Stimulated activated CD8-positive, alpha-beta memory T cell treated with anti-CD3 and anti-CD28 coated beads, Interleukin-12 subunit alpha, Interleukin-12 subunit beta, amount 100 ng/mL, for 24 hours (primary cell): ENCODE data around the gene GXYLT2.

ENCODE experiments used
- DNase-seq: peaks from one replicate; pipeline ENCODE4 v3.0.0-alpha.2; 2020; ENCODE audit errors: extremely low read depth

GXYLT2 gene, protein sequence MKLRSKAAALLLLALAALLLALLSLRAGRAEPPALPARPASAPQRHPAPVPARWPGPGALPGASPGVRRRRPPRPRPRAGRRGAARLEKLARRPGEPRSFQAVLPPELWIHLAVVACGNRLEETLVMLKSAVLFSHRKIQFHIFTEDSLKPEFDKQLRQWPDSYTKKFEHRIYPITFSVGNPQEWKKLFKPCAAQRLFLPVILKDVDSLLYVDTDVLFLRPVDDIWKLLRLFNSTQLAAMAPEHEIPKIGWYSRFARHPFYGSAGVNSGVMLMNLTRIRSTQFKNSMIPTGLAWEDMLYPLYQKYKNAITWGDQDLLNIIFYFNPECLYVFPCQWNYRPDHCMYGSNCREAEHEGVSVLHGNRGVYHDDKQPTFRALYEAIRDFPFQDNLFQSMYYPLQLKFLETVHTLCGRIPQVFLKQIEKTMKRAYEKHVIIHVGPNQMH

DNA sequence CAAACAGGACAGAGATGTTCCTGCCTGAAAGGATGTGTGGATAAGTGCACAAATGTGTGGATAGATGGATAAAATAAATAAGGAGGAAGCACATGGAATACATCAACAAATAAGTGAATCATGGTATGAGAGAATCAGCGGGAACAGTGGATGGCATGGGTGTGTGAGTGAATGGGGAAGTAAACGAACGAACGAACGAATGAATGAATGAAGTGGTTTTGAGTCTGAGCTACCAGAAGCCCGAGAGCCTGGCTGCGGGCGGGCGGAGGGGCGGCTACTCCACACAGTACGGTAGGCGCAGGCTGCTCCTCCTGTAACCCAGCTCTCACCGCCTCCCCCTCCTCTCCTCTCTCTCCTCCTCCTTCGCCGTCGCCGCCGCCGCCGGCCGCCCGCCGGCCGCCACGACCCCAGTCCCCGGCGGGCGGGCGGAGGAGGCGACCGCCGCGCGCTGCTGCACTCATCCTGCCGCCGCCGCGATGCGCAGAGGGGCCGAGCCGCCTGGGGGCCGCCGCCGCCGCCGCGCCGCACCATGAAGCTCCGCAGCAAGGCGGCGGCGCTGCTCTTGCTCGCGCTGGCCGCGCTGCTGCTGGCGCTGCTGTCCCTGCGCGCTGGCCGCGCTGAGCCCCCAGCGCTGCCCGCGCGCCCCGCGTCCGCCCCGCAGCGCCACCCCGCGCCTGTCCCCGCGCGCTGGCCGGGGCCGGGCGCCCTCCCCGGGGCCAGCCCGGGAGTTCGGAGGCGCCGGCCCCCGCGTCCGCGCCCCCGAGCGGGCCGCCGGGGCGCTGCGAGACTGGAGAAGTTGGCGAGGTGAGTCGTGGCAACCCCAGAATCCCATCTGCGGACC lies at the start of gene GXYLT2:
Gene GXYLT2, plus strand, starts transcription at position 342 of the 841 bp plus-strand sequence. Its CDS starts 188 bp downstream, at position 530.
- DNase-seq: no peak

DNA sequence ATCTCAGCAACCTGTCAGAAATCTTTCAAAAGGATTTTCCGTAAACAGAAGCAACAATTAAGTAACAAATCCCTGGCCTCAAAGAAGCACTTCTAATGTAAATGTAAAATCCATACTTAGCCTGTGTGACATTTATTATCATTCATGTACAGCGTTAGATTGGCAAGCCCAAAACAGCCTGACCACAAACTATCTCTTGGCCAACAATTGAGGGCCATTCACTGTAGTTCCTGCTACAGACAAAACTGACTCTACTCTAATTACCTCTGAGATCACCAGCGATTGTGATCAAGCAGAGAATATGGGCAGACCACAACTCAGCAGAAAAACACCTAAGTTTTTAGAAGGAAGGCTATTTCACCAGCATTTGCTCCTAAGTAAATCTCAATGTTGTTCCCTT lies 48.8 kb upstream of the GXYLT2 start:
- DNase-seq: no peak

DNA sequence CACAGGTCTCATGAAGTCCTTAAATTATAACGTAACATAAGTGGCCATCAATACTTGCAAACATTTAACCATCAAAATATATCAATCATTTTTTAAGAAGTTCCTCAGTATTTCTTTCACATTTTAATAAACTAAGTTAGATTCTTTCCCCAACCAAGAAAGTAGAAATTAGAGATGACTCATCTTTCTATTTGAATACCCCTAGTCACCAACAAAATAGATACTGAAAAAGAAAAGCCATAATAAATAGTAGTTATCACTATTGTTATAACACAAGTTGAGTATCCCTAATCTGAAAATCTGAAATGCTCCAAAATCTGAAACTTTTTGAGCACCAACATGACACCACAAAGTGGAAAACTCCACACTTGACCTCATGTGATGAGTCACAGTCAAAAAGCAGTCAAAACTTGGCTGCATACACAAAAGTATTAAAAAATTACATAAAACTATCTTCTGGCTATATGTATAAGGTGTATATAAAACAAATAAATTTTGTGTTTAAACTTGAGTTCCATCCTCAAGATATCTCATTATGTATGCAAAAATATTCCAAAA lies 43.3 kb upstream of the GXYLT2 start:
- no peak for DNase-seq

DNA sequence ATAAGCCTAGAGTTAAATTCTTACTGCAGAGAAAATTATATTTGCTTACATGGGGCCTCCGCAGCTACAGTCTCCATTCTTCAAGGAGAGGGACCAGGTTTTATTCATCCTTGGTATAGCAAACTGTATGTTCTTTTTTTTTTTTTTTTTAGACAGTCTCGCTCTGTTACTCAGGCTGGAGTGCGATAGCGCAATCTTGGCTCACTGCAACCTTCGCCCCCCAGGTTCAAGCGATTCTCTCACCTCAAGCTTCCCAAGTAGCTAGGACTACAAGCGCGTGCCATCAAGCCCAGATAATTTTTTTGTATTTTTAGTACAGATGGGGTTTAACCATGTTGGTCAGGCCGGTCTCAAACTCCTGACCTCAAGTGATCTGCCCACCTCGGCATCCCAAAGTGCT lies 41.7 kb upstream of the GXYLT2 start:
- DNase-seq: no peak

- DNase-seq: no peak
Measured at GRCh38 chr3:72847282-72847681, 40.6 kb upstream of the GXYLT2 start.

- peak; percentile 93 for DNase-seq
Measured at GRCh38 chr3:72847751-72848702, 39.8 kb upstream of the GXYLT2 start, which contains the start of gene SHQ1. Gene SHQ1, minus strand, starts transcription at chr3:72848445. Its CDS starts 105 bp downstream, at chr3:72848340.

- no peak for DNase-seq
Measured at GRCh38 chr3:72848703-72849081, 39.2 kb upstream of the GXYLT2 start.

DNA sequence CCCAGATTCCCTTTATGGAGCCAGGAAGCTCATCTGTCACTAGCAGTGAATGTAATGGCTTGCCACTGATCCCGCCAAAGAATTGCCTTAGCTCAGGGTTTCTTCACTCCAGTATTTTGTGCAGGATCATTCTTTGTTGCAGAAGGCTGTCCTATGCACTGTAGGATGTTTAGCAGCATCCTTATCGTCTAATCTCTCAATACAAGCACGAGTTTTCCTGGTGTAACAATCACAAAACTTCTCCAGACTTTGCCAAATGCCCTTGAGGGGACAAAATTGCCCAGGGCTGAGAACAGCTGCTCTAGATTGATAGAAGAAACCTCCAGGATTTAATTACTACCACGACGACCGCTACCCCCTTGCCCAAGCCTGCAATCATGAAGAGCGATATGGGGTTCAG lies 32.8 kb upstream of the GXYLT2 start:
- no peak for DNase-seq

- DNase-seq: no peak
Measured at GRCh38 chr3:72860053-72860452, 27.8 kb upstream of the GXYLT2 start.

DNA sequence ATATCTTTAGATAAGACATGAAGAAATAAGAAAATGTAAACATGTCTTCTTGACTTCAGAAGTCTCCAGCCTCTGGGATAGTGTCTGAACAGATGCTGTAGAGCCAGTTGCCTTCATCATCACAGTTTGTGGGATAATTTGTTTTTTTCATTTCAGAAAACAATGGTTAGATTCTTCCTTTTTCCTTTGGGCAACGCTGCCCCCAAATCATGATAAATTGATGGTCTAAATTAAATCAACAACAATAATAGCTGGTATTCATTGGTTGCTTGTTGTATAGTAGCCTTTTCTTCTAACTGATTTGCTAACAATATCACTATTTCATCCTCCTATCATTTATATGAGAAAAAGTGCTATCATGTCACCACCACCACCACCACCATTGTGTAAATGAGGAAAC lies 27.0 kb upstream of the GXYLT2 start:
- DNase-seq: no peak

DNA sequence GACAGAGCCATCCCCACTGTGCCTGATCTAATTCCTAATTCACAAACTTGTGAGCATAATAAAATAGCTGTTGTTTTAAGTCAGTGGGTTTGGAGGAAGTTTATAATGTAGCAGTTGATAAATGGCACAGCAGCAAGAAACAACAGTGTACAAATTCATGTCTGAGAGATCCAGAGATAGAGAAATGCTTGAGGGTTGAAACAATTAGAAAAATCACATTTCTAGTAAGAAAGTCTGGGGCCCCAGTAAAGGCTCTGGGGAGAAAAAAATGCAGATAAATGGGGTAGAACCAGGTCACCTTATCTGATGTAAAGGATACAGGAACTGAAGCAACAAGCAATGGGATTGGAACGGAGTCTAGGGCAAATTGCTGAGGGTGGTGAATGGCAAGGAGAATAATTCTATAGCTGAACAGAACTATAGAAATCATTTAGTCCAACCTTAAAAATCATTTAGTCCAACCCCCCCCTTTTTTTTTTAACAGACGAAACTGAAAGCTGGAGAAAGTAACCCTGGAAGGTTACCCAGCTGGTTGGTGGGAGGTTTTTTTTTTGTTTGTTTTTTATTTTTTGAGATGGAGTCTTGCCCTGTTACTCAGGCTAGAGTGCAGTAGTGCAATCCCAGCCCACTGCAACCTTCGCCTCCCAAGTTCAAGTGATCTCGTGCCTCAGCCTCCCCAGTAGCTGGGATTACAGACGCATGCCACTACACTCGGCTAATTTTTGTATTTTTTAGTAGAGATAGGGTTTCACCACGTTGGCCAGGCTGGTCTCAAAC lies 25.3 kb upstream of the GXYLT2 start:
- no peak for DNase-seq

DNA sequence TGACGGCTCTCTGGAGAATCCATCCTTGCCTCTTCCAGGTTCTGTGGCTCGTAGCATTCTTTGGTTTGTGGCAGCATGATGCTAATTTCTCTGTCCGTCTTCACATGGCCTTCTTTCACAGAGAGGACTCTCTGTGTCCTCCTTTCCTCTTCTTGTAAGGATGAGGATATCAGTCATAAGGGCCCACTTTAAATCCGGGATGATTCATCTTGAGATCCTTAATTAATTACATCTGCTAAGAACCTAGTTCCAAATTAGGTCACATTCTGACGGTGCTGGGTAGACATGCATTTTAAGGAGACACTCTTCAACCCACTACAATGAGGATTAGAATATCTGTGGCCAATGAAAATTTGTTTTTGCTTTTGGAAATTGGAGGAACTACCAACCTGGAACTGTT lies 15.7 kb upstream of the GXYLT2 start:
- DNase-seq: no peak

DNA sequence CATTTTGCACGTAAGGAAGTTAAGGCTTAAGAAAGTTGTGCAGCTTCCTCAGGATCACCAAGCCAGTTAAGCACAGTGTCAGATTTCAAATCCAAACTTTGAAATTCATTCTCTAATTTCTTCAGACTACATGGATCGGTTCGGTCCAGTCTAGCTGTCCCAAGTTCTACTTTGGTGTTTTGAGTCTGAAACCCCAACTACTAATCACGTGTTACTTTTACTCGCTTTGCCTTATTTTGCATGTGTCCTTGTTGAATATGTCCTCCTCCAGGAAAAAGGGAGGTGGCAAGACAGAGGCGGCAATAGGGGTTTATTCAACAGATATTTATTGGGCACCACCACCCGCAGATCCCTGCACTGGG lies 522 bp upstream of the GXYLT2 start:
- DNase-seq: no peak

- no peak for DNase-seq
Measured at GRCh38 chr3:72888546-72889309, 882 bp downstream of the GXYLT2 start.

DNA sequence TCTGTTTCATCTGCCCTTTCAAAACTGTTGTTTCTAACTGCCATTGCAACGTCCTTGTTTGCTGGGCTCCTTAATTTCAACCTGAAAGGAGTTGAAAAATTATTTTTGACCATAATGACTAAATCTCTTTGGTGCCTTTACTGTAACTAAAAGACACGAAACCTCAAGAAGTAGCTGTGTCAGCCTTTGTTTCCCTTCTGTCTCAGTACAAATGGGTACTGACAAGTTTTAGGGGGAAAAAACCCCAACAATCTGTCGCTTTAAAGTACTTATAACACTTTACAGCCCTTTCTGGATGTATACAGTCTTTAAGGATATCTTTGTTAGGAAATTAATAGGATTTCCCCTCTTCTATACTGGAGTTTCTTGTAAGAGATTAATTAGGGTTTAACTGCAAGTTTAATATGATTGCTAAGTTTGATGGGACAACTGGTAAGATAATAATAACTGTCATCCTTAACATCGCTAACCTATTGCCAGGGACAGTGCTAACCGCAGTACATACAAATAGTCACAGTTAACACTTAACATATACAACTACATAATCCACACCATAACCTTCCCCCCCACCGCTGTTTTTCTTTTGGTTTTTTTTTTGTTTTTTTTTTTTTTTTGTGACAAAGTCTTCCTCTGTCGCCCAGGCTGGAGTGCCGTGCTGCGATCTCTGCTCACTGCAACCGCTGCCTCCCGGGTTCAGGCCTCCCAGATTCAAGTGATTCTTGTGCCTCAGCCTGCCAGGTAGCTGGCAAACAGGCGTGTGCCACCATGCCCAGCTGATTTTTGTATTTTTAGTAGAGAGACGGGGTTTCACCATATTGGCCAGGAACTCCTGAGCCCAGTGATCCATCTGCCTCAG lies 1.7 kb downstream of the GXYLT2 start:
- no peak for DNase-seq

DNA sequence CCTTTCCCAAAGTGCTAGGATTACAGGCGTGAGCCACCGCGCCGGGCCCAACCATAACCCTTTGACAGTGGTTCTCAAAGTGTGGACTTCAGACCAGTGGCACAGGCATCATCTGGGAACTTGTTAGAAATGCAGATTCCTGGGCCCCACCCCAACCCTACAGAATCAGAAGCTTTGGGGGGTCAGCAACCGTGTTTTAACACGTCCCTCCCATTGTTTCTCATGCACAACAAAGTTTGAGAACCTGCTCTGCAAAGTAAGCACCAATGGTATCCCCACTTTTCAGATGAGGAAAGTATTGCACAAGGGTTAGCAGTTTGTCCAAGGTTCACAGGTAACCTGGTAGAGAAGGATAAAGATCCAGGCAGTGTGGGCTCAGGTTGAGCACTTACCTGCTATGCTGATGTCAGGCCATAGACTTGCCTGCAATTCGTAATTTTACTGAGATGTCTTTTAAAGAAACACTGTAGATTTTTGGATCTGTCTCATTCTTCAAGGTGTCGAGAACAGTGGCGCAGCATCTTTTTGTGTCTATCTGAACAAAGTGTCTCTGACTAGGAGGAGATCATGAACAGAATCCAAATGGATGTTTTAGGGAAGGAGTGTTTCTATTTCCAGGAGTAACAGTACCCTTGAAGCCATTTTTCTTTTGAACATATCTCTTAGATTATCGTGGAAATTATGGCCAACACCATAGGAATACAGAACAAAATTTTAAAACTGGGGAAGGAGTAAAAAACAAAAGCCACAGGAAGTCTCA lies 2.5 kb downstream of the GXYLT2 start:
- no peak for DNase-seq

- no peak for DNase-seq
Measured at GRCh38 chr3:72891053-72891855, 3.4 kb downstream of the GXYLT2 start.
